HCT116 (cell line): ENCODE data around the gene POLR2C. TPM values are rescaled to one million over a fixed set of nuclear protein-coding genes. Genes with fewer than 3 reads are reported as not detected.

Source experiments
- ATAC-seq: fragments of 200-7000 bp; cut with Tn5 transposase; 2 replicates; pipeline ENCODE4 v1.9.1; 2020; ENCODE audit warnings: mild to moderate bottlenecking, moderate library complexity
- BruUV-seq: library from RNA; stranded (reverse); fragments of 400-500 nt; replicated peaks from 2 replicates; lab custom pipeline; 2021; lab: Mats Ljungman, UMichigan
- CTCF ChIA-PET: fragments of 300-600 bp; sonication (Branson Sonifier 250); formaldehyde crosslinking; loops from one replicate; lab custom pipeline; 2021; ENCODE audit warnings: antibody characterized with exemption; lab: Charles Lee
- POLR2A ChIA-PET: fragments of 300-600, 350-600 bp; sonication (Branson Sonifier 250); formaldehyde crosslinking; loops from one replicate; lab custom pipeline; 2021; ENCODE audit warnings: antibody characterized with exemption; lab: Charles Lee
- RAD21 ChIA-PET, 2 experiments: fragments of 300-600 bp; sonication (Branson Sonifier 250); formaldehyde crosslinking; loops; one replicate each; lab custom pipeline; 2023; ENCODE audit warnings: low total read pairs in 2 of 2; ENCODE audit not compliant: uncharacterized antibody in 2 of 2, unreplicated experiment in 2 of 2, low non-redundant PET in 1 of 2; lab: Charles Lee
- DNase-seq: peaks from one replicate; pipeline ENCODE4 v3.0.0-alpha.2; 2010; ENCODE audit warnings: low read depth, low spot score
- H2AFZ ChIP-seq: fragments of 200-600 bp; shearing (Covaris generic), sonication (generic); 2 replicates; pipeline ENCODE4 v1.6.1; 2017; ENCODE audit warnings: low read depth, mixed run types, mixed read lengths, antibody characterized with exemption, low read length; ENCODE audit not compliant: poor library complexity, severe bottlenecking
- H3K27ac ChIP-seq: 2 replicates; pipeline ENCODE4 v1.5.1; 2012; ENCODE audit warnings: low read depth, low read length
- H3K27me3 ChIP-seq: fragments of 200-600 bp; sonication (generic); 2 replicates; pipeline ENCODE4 v1.6.1; 2016; ENCODE audit warnings: mixed run types, low read length, mixed read lengths; ENCODE audit not compliant: insufficient read depth
- H3K36me3 ChIP-seq, 2 experiments: fragments of 200-500 bp in 1 of 2; fragments of 200-600 bp in 1 of 2; sonication (Bioruptor generic) in 1 of 2; sonication (generic) in 1 of 2; 2 replicates each; pipeline versions ENCODE4 v1.5.1 to v1.6.1; 2014 to 2016; ENCODE audit warnings: low read length in 2 of 2, inconsistent platforms in 1 of 2, mixed read lengths in 1 of 2, mixed run types in 1 of 2; ENCODE audit not compliant: insufficient read depth in 2 of 2, control insufficient read depth in 1 of 2
- H3K4me1 ChIP-seq, 2 experiments: fragments of 200-600 bp in 1 of 2; sonication (generic) in 1 of 2; 2 replicates each; pipeline versions ENCODE4 v1.5.1 to v1.6.1; 2012 to 2017; ENCODE audit warnings: low read length in 2 of 2, inconsistent platforms in 1 of 2, mild to moderate bottlenecking in 1 of 2, mixed read lengths in 1 of 2, mixed run types in 1 of 2, moderate library complexity in 1 of 2; ENCODE audit not compliant: insufficient read depth in 2 of 2, control insufficient read depth in 1 of 2
- H3K4me2 ChIP-seq: fragments of 200-600 bp; sonication (generic); 2 replicates; pipeline ENCODE4 v1.6.1; 2017; ENCODE audit warnings: mixed run types, low read length, mixed read lengths
- H3K4me3 ChIP-seq, 2 experiments: fragments of 200-600 bp in 1 of 2; sonication (generic) in 1 of 2; replicated peaks in 1 of 2; 2 replicates each; pipeline ENCODE4 v1.5.1; 2011 to 2016; ENCODE audit warnings: low read length in 2 of 2, control low read depth in 1 of 2, low read depth in 1 of 2, mild to moderate bottlenecking in 1 of 2, mixed read lengths in 1 of 2, mixed run types in 1 of 2
- H3K79me2 ChIP-seq: fragments of 200-600 bp; sonication (generic); 2 replicates; pipeline ENCODE4 v1.6.1; 2017; ENCODE audit warnings: mild to moderate bottlenecking, mixed run types, low read length, moderate library complexity, mixed read lengths; ENCODE audit not compliant: insufficient read depth
- H3K9ac ChIP-seq: fragments of 200-600 bp; sonication (generic); 2 replicates; pipeline ENCODE4 v1.6.1; 2016; ENCODE audit warnings: low read length, mixed read lengths
- H3K9me2 ChIP-seq: fragments of 200-600 bp; sonication (generic), shearing (Covaris generic); 2 replicates; pipeline ENCODE4 v1.6.1; 2017; ENCODE audit warnings: mixed run types, mild to moderate bottlenecking, moderate library complexity; ENCODE audit not compliant: insufficient read depth
- H3K9me3 ChIP-seq, 2 experiments: fragments of 200-500 bp in 1 of 2; fragments of 200-600 bp in 1 of 2; sonication (Bioruptor generic) in 1 of 2; sonication (generic) in 1 of 2; 2 replicates each; pipeline ENCODE4 v1.6.1; 2014 to 2017; ENCODE audit warnings: low read length in 2 of 2, mixed read lengths in 2 of 2, inconsistent platforms in 1 of 2, low read depth in 1 of 2, mild to moderate bottlenecking in 1 of 2, mixed run types in 1 of 2, moderate library complexity in 1 of 2; ENCODE audit not compliant: control insufficient read depth in 1 of 2, insufficient read depth in 1 of 2
- H4K20me1 ChIP-seq: fragments of 200-600 bp; sonication (generic), shearing (Covaris generic); 2 replicates; pipeline ENCODE4 v1.6.1; 2017; ENCODE audit warnings: mixed run types, mild to moderate bottlenecking, moderate library complexity; ENCODE audit not compliant: insufficient read depth
- ATF3 ChIP-seq: IDR thresholded peaks from 2 replicates; pipeline ENCODE4 v1.6.1; 2012
- EZH2 ChIP-seq: fragments of 200-600 bp; sonication (generic); IDR thresholded peaks from 2 replicates; pipeline ENCODE4 v1.6.1; 2017; ENCODE audit warnings: antibody characterized with exemption, mixed run types
- POLR2A ChIP-seq: IDR thresholded peaks from 2 replicates; pipeline ENCODE4 v1.7.0; 2011; ENCODE audit warnings: borderline replicate concordance; ENCODE audit not compliant: insufficient read depth, insufficient read length; ENCODE audit errors: extremely low read depth
- POLR2AphosphoS5 ChIP-seq: IDR thresholded peaks from 2 replicates; pipeline ENCODE4 v1.6.1; 2011; ENCODE audit warnings: mild to moderate bottlenecking, low read depth, low read length, moderate library complexity
- RAD21 ChIP-seq: IDR thresholded peaks from 2 replicates; pipeline ENCODE4 v1.6.1; 2012; ENCODE audit warnings: low read depth, mild to moderate bottlenecking
- SRF ChIP-seq: IDR thresholded peaks from 2 replicates; pipeline ENCODE4 v1.6.1; 2012; ENCODE audit warnings: low read depth
- ZFX ChIP-seq: fragments of 450-650 bp; IDR thresholded peaks from 2 replicates; pipeline ENCODE4 v1.6.1; 2017
- ZNF274 ChIP-seq: fragments of 200-500 bp; sonication (Bioruptor generic); IDR thresholded peaks from 2 replicates; pipeline ENCODE4 v1.6.1; 2014; ENCODE audit warnings: mild to moderate bottlenecking, low read depth, low read length, inconsistent platforms
- intact Hi-C: fragments of 100-400 bp; cut with micrococcal nuclease; formaldehyde crosslinking; loops from 2 replicates; pipeline ENCODE4 v1.10.0; 2022
- total RNA-seq: library from RNA; stranded (reverse); gene quantifications from one replicate; pipeline ENCODE4 v1.2.1, GENCODE V29; 2021; ENCODE audit not compliant: unreplicated experiment
- TF ChIP-seq, protein P1 (sequence below), 3 experiments: fragments of 200-600 bp in 1 of 3; sonication (generic) in 1 of 3; IDR thresholded peaks in 2 of 3; conservative IDR thresholded peaks in 1 of 3; 2 replicates each; pipeline ENCODE4 v1.5.1; 2012 to 2017; ENCODE audit warnings: low read depth in 2 of 3, low read length in 2 of 3, antibody characterized with exemption in 1 of 3, borderline replicate concordance in 1 of 3, control low read depth in 1 of 3, mild to moderate bottlenecking in 1 of 3, mixed read lengths in 1 of 3, mixed run types in 1 of 3, moderate library complexity in 1 of 3; ENCODE audit not compliant: insufficient read depth in 1 of 3

POLR2C gene
- total RNA-seq, 1 experiment from 2014 or later, result 74.4 TPM

DNA sequence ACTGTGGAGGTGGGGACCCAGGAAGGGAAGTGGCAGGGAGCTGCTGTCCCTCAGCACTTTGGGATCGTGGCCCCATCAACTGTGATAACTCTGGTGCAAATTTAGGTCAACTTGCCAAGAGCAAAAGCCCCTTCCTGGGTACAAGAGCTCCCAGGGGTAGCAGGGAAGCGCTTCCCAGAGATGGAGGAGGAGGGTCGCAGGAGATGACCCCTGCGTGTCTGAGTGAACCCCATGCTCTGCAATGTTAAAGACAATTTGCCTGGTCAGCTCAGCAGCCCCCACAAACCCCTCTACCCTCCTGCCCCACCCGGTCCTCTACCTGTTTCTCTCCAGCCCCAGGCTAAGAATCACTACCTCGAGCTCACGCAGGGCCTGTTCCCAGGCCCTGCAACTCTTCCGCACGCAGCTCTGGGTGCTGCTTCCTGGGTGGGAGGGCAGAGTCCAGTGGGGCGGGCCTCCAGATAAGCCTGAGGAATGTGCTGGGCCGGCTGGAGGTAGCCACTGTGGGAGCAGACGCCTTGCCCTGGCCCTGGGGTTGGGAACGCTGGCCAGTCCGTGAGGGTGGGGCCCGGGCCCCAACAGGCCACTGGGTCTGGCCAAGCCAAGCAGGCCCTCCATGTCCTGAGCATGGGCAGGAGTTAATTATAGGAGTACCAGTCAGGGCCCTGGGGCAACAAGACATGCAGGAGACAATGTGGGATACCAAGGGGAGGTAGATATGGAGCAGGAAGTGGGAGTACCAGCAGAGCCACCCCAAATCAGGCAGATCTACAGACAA, 17.7 kb downstream of the POLR2C start:
- H3K4me2 ChIP-seq, result peak overlapping the region; percentile 48
- ATAC-seq (no peak), DNase-seq (no peak)
- no peak overlapping the region for H3K4me3 ChIP-seq
- H3K36me3 ChIP-seq, result no peaks in the 10 kb centered on the region
- TF ChIP-seq POLR2A, result no peak
- no peak for TF ChIP-seq EZH2
- no peak for TF ChIP-seq ZFX
- TF ChIP-seq ATF3, result no peak
- TF ChIP-seq, protein P1, sequence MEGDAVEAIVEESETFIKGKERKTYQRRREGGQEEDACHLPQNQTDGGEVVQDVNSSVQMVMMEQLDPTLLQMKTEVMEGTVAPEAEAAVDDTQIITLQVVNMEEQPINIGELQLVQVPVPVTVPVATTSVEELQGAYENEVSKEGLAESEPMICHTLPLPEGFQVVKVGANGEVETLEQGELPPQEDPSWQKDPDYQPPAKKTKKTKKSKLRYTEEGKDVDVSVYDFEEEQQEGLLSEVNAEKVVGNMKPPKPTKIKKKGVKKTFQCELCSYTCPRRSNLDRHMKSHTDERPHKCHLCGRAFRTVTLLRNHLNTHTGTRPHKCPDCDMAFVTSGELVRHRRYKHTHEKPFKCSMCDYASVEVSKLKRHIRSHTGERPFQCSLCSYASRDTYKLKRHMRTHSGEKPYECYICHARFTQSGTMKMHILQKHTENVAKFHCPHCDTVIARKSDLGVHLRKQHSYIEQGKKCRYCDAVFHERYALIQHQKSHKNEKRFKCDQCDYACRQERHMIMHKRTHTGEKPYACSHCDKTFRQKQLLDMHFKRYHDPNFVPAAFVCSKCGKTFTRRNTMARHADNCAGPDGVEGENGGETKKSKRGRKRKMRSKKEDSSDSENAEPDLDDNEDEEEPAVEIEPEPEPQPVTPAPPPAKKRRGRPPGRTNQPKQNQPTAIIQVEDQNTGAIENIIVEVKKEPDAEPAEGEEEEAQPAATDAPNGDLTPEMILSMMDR (IDR thresholded peaks at IDR 0.05 in 2 of 3, conservative IDR thresholded peaks at IDR 0.05 in 1 of 3; ENCODE audit: borderline replicate concordance in 1 of 3, insufficient read depth in 1 of 3, low read depth in 2 of 3, low read length in 2 of 3), result no peak
- no peak for TF ChIP-seq RAD21
- TF ChIP-seq POLR2AphosphoS5, result no peak
- no peak for TF ChIP-seq ZNF274
- TF ChIP-seq SRF, result no peak
- no peaks in the 10 kb centered on the region for H3K27me3 ChIP-seq
- no TSS peak for BruUV-seq
- H3K9ac ChIP-seq, result no peak overlapping the region
- no peak overlapping the region for H2AFZ ChIP-seq
- H4K20me1 ChIP-seq, result no peaks in the 10 kb centered on the region
- H3K4me1 ChIP-seq, result peaks cover 19 to 35% of the 10 kb centered on the region in 2 experiments; a peak in 3 of 4 replicates
- no peaks in the 10 kb centered on the region for H3K79me2 ChIP-seq
- no peak overlapping the region for H3K27ac ChIP-seq
- no peaks in the 10 kb centered on the region for H3K9me3 ChIP-seq
- H3K9me2 ChIP-seq, result no peaks in the 10 kb centered on the region
- POLR2A ChIA-PET, result no interaction called here
- CTCF ChIA-PET, result no interaction called here
- intact Hi-C loops, result no loop called here
- RAD21 ChIA-PET, result no interaction called here
